Esophagus muscularis mucosa (tissue), 3 donors: ENCODE data around the gene NDC80.

ENCODE experiments used
- CTCF ChIP-seq, 3 experiments: fragments of 200-600 bp in 2 of 3; fragments of 450-650 bp in 1 of 3; sonication (generic) in 2 of 3; IDR thresholded peaks; one replicate each; pipeline ENCODE4 v1.5.1; 2017 to 2019; ENCODE audit warnings: antibody characterized with exemption in 3 of 3, mild to moderate bottlenecking in 2 of 3, moderate library complexity in 1 of 3
- POLR2A ChIP-seq: fragments of 450-650 bp; IDR thresholded peaks from one replicate; pipeline ENCODE4 v1.6.1; 2017; ENCODE audit warnings: antibody characterized with exemption, moderate library complexity, mild to moderate bottlenecking, low read depth
- POLR2AphosphoS5 ChIP-seq, 2 donors: sonication (generic); formaldehyde crosslinking; IDR thresholded peaks; one replicate each; pipeline ENCODE4 v1.6.1; 2017; ENCODE audit warnings: antibody characterized with exemption in 2 of 2

DNA sequence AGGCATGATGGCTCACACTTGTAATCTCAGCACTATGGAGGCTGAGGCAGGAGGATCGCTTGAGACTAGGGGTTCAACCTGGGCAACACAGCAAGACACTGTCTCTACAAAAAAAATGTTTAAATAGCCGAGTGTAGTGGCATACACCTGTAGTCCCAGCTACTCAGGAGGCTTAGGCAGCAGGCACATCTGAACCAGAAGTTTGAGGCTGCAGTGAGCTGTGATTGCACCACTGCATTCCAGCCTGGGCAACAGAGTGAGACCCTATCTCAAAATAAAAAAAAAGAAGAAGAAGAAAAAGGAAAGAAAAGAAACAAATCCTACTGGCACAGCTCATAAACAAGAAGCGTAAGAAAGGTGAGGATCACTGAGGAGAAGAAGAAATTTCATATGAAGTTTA, 19.9 kb upstream of the NDC80 start:
- TF ChIP-seq CTCF (IDR thresholded peaks at IDR 0.05) (no peak), POLR2AphosphoS5 (IDR thresholded peaks at IDR 0.05) (no peak), POLR2A (no peak)
